HL-60/S4 treated with retinoic acid at 250 ng/mL for 4 days and 3 days (cell line): ENCODE measurements around the gene C1QTNF1.
"Not testable (repeated sequence)": the region's sequence is repeated elsewhere in the genome, so short reads cannot be mapped to it uniquely, and the experiment has no call there.

Experiments
- in situ Hi-C: fragments of 300-500 bp; cut with MboI; formaldehyde crosslinking; loops from 2 replicates; pipeline ENCODE4 v1.7.0; 2022; ENCODE audit warnings: low sequenced_read_pairs

C1QTNF1 gene

GRCh38 chr17:79005063-79005861, 18.7 kb upstream of the C1QTNF1 start:
- in situ Hi-C loops = no loop called here

- in situ Hi-C loops = no loop called here
Measured at GRCh38 chr17:79006046-79006445, 17.9 kb upstream of the C1QTNF1 start.

GRCh38 chr17:79006794-79007503, 17.0 kb upstream of the C1QTNF1 start:
- in situ Hi-C loops = no loop called here

- in situ Hi-C loops = no loop called here
Measured at GRCh38 chr17:79007504-79008381, 16.2 kb upstream of the C1QTNF1 start.

GRCh38 chr17:79008666-79009387, 15.1 kb upstream of the C1QTNF1 start:
- in situ Hi-C loops = no loop called here

- in situ Hi-C loops = no loop called here
Measured at GRCh38 chr17:79009397-79010303, 14.3 kb upstream of the C1QTNF1 start, which contains the start of gene CANT1. Gene CANT1 (minus strand): TSS chr17:79009764. CDS start chr17:78997622, 12,142 bp downstream.

- in situ Hi-C loops = no loop called here
Measured at GRCh38 chr17:79010304-79010646, 13.7 kb upstream of the C1QTNF1 start.

- in situ Hi-C loops = no loop called here
Measured at GRCh38 chr17:79011451-79012147, 12.4 kb upstream of the C1QTNF1 start.

- in situ Hi-C loops = no loop called here
Measured at GRCh38 chr17:79012563-79013134, 11.3 kb upstream of the C1QTNF1 start.

GRCh38 chr17:79014158-79014758, 9.7 kb upstream of the C1QTNF1 start:
- in situ Hi-C loops = no loop called here

- in situ Hi-C loops = no loop called here
Measured at GRCh38 chr17:79017546-79018369, 6.2 kb upstream of the C1QTNF1 start.

- in situ Hi-C loops = no loop called here
Measured at GRCh38 chr17:79018370-79018695, 5.6 kb upstream of the C1QTNF1 start.

- in situ Hi-C loops = no loop called here
Measured at GRCh38 chr17:79019261-79019631, 4.7 kb upstream of the C1QTNF1 start.

- in situ Hi-C loops = no loop called here
Measured at GRCh38 chr17:79019632-79020584, 4.1 kb upstream of the C1QTNF1 start.

GRCh38 chr17:79020631-79021301, 3.2 kb upstream of the C1QTNF1 start:
- in situ Hi-C loops = no loop called here

- in situ Hi-C loops = not testable (repeated sequence)
Measured at GRCh38 chr17:79021929-79022328, 2.0 kb upstream of the C1QTNF1 start.
